ENCODE data around the gene PPIL1.

- no peak for TF ChIP-seq USF1 (IDR thresholded peaks at IDR 0.05; ENCODE audit: borderline replicate concordance, extremely low read length, insufficient read depth, low read depth, low read length)
- no peak for TF ChIP-seq POLR2A (IDR thresholded peaks at IDR 0.05; ENCODE audit: low read depth, low read length)
- no peak for TF ChIP-seq ZNF687 (IDR thresholded peaks at IDR 0.05)
- TF ChIP-seq CTCF (IDR thresholded peaks at IDR 0.05 in 2 of 3, conservative IDR thresholded peaks at IDR 0.05 in 1 of 3; ENCODE audit: control insufficient read depth in 2 of 3, extremely low read depth in 1 of 3, insufficient read depth in 1 of 3, low read depth in 3 of 3, low read length in 3 of 3): no peak
- no peak for TF ChIP-seq SREBF2 (IDR thresholded peaks at IDR 0.05; ENCODE audit: low read length)
- no peak for TF ChIP-seq RFX5 (IDR thresholded peaks at IDR 0.05; ENCODE audit: low read depth, low read length)
- TF ChIP-seq FOXM1 (IDR thresholded peaks at IDR 0.05; ENCODE audit: low read depth, low read length): no peak
- TF ChIP-seq MEF2A (IDR thresholded peaks at IDR 0.05; ENCODE audit: insufficient read depth, low read depth, low read length): no peak
- TF ChIP-seq BHLHE40 (IDR thresholded peaks at IDR 0.05; ENCODE audit: borderline replicate concordance in 1 of 2, low read depth in 2 of 2, low read length in 1 of 2): no peak
- TF ChIP-seq PBX3 (IDR thresholded peaks at IDR 0.05; ENCODE audit: insufficient replicate concordance, low read depth, low read length): no peak
- TF ChIP-seq NFYB (IDR thresholded peaks at IDR 0.05; ENCODE audit: insufficient read depth, low read depth, low read length): no peak
- TF ChIP-seq BCLAF1 (IDR thresholded peaks at IDR 0.05): no peak
- TF ChIP-seq NFXL1 (IDR thresholded peaks at IDR 0.05; ENCODE audit: borderline replicate concordance): no peak
Observed at GRCh38 chr6:36805917-36806316, 68.7 kb downstream of the PPIL1 start.

All from GM12878 (cell line).